GM19238 (cell line): ENCODE measurements around the gene MYNN.

Experiments
- DNase-seq: peaks from one replicate; pipeline ENCODE4 v3.0.0; 2011; ENCODE audit warnings: low spot score; ENCODE audit not compliant: insufficient read length

Gene MYNN

GRCh38 chr3:169777822-169778221 is 4.6 kb downstream of the MYNN start:
- DNase-seq, result no peak

GRCh38 chr3:169780742-169781141 is 7.5 kb downstream of the MYNN start:
- DNase-seq, result no peak

GRCh38 chr3:169781209-169781855 is 8.1 kb downstream of the MYNN start:
- DNase-seq, result no peak

- no peak for DNase-seq
These were observed 13.9 kb downstream of the MYNN start for GRCh38 chr3:169787120-169787519.

DNA sequence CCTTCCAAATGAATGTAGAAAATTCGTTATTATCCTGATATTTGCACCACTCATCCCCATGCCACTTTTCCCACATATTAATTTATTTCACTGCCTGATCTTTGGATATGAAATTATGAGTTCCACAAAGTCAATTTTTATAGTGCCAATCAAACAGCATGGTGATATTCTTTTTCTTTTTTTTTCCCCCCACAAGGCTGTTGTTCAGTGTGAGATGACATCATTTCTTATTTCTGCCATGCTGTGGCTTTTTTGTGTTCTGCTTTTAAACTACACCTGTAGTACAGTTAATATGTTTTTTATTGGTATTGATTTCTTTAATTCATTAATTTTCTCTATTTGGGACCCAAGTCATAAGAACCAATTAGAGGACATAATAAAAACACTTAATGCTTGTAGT is 14.6 kb downstream of the MYNN start:
- DNase-seq, result no peak

DNA sequence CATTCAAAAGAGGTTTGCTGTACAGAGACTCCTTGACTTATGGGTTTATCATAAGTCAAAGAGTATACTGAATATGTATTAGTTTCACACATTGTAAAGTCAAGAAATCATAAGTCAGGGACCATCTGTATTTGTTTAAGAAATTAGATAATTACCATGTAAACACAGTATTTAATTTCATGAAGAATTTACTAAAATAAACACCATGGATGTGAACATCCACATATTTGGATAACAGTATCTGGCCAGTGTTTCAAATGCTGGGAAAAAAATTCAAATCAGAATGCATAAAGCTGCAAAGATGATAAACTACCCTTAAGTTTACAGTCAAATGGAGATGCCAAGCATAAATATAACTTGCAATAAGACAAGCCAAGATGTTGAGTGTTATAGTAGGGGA is 17.0 kb downstream of the MYNN start:
- no peak for DNase-seq

GRCh38 chr3:169790687-169791429 is 17.7 kb downstream of the MYNN start:
- no peak for DNase-seq

DNA sequence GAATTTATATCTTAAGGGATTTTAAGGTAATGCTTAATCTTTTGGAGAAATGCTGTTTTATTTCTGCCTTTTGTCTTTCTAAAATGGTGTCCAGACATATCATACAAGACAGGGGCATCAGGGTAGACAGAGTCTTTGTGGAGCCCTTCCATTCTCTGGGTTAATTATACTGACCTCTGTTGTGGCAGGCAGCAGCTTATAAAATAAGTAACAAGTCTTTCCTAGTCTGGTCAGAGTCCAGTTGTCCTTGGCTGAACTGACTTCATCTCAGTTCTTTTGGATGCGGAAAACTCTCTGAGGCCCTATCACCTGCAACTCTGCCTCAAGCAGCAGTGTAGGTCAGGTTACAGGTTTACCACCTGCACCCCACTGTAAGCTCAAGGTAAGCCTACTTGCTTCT is 19.2 kb downstream of the MYNN start:
- no peak for DNase-seq

DNA sequence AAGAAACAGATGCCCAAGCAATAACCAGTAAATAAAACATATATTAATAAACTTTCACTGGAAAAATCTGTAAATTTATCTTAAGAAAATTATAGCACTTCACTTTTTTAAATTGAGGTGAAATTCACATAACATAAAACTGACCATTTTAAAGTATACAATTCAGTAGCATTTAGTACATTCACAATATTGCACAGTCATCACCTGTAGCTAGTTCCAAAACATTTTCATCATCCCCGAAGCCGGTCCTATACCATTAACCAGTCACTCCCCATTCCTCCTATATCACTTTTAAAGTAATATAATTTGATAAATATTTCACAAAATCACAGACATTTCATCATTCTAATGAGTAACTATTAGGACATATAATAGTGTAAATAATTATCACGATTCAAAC is 31.5 kb downstream of the MYNN start:
- DNase-seq, result no peak

GRCh38 chr3:169809230-169809795 is 36.1 kb downstream of the MYNN start:
- DNase-seq, result no peak

- no peak for DNase-seq
These were observed 38.6 kb downstream of the MYNN start for GRCh38 chr3:169811631-169812331.

DNA sequence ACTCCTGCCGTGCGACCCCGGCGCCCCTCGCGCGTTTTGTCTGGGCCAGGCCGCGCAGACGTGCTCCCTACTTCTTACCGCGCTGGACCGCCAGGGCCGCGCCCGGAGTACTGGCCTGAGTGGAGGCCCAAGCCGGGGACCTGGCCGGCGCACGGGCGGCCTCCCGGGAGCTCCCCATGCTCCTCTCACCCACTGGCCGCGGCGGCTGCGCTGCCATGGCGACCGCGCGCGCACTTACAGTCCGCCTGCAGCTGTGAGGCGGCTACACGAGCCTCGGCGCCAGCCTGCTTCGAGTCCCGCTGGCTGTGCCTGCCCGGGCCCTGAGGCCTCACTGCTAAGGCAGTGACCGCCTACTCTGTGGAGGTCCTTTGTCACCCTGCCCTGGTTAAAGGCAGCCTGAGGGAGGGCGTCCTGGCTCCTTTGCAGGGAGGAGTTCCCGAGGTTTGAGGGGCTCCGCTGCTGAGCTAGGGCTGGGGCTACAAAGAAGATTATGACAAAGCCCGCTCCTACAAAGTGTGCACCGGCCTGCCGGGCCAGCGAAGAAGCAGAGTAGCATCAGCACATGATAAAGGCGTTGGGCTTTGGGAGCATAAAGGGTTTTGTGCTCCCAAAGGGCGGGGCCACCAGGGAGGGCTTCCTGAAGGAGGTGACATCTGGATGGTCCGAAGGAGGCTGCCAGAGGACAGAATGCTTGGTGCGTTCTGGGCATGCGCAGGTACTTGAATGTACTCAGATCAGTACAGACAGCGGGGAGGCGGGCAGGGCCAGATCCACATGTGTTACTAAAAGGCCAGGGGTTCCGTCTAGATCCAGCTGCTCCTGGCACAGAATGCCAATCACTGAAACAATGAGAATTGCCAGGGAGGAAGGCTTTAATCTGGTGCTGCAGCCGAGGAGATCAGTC is 39.4 kb downstream of the MYNN start, which contains the start of the genes LRRC34 and LRRIQ4:
LRRC34 (minus strand) TSS at position 573 of the 904 bp plus-strand sequence; CDS start at position 217, 356 bp downstream.
LRRIQ4 (plus strand) TSS at position 539 of the 904 bp plus-strand sequence. CDS start 9,052 bp downstream, outside the sequence.
- DNase-seq, result peak; percentile 37

DNA sequence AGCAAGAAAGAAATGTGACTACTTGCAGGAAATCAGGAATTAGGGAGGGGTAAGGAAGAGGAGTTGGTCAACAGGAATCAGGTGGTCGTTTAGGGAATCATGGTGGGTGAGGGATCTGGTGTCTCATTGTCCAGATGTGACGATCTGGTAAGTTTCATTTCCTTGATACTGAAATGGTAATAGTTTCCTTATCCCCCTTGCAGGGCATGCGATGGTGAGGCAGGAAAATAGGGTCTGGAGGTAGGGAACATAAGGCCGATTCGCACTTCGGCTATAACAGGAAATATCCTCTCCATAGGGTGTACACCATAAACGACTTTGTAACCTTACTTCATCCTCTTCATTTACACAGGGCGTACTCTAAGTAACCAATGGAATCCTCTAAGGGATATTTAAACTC is 40.1 kb downstream of the MYNN start:
- DNase-seq, result no peak

DNA sequence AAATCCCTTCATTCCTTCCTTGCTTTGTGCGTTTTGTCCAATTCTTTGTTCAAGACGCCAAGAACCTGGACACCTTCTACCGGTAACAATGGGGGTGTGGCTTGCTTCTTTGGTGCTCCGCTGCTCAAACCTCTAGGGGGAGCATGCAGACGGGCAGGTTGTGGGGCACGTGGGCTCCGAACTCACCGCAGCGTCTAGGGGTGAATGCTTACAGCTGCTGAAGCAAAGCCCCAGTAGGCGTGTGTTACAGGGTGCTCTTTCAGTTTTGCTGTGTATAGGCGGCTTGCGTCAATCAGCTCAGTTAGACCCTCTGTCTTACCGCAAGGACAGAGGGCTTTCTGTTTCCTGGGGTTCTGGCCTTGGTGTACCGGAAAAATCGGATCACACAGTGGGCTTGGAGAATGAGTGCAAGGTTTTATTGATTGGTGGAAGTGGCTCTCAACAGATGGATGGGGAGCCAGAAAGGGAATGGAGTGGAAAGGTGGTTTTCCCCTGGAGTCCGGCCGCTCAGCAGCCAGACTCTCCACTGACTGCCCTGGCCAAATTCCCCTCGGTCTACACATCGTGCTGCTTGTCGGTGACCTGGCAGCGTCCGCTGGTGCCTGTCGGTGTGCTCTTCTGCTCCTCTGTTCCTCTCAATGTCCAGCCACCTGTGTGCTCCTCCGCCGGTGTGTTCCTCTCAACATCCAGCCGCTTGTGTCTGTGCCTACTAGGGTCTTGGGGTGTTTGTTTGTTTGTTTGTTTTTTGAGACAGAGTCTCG is 40.7 kb downstream of the MYNN start:
- DNase-seq, result peak; percentile 46

DNA sequence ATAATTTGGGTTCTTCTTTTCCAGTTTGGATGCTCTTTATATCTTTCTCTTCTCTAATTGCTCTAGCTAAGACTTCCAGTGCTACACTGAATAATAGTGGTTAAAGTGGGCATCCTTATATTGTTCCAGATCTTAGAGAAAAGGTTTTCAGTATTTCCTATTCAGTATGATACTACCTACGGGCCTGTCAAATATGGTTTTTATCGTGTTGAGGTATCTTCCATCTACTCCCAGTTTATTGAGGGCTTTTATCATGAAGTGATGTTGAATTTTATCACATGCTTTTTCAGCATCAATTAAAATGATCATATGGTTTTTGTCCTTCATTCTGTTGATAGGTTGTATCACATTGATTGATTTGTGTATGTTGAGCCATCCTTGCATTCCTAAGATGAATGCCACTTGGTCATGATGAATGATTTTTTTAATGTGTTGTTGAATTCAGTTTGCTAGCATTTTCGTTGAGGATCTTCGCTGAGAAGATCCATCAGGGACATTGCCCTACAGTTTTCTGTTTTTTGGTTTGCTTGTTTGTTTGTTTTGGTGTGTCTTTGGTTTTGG is 42.5 kb downstream of the MYNN start:
- DNase-seq, result no peak

- no peak for DNase-seq
These were observed 45.1 kb downstream of the MYNN start for GRCh38 chr3:169818316-169818715.

DNA sequence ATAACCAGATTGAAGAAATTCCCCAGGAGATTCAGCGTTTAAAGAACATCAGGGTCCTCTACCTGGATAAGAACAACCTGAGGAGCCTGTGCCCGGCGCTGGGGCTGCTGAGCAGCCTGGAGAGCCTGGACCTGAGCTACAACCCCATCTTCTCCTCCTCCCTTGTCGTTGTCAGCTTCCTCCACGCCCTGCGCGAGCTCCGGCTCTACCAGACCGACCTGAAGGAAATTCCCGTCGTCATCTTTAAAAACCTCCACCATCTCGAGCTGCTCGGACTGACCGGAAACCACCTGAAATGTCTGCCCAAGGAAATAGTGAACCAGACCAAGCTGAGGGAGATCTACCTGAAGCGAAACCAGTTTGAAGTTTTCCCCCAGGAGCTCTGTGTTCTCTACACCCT is 48.9 kb downstream of the MYNN start:
- no peak for DNase-seq

DNA sequence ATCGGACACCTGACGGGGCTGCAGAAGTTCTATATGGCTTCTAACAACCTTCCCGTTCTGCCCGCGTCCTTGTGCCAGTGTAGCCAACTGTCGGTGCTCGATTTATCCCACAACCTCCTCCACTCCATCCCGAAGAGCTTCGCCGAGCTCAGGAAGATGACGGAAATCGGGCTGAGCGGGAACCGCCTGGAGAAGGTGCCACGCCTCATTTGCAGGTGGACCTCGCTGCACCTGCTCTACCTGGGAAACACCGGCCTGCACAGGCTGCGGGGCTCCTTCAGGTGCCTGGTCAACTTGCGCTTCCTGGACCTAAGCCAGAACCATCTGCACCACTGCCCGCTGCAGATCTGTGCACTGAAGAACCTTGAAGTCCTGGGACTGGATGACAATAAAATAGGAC is 49.3 kb downstream of the MYNN start:
- no peak for DNase-seq

DNA sequence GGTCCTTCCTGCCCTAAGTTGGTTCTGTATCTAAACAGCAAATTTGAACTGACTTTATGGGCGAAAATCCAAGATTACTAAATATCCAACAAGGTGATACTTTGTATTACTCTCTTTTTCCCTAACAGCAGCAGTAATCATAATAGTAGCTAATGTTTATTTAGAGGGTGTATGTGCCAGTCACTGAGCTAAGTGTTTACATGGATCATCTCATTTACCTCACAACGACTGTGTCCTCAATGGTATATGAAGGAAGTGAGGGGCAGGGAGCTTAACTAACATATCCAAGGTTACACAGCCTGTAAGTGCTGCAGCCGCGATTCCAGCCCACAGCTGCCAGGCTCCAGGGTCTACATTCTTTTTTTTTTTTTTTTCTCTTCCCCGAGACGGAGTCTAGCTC is 49.8 kb downstream of the MYNN start:
- DNase-seq, result no peak

GRCh38 chr3:169825316-169825715 is 52.1 kb downstream of the MYNN start:
- DNase-seq, result no peak
